Endothelial cell of umbilical vein (primary cell): ENCODE data around the gene ZNF423. TPM values are rescaled to one million over a fixed set of nuclear protein-coding genes. Genes with fewer than 3 reads are reported as not detected.

Source experiments
- BruUV-seq: library from RNA; stranded (reverse); fragments of 400-500 nt; replicated peaks from 2 replicates; lab custom pipeline; 2021; lab: Mats Ljungman, UMichigan
- CTCF ChIA-PET: fragments of 300-600, 350-600 bp; sonication (Branson Sonifier 250); formaldehyde crosslinking; loops from one replicate; lab custom pipeline; 2021; ENCODE audit warnings: antibody characterized with exemption, inconsistent platforms; lab: Charles Lee
- POLR2A ChIA-PET: fragments of 300-600, 350-600 bp; sonication (Branson Sonifier 250); formaldehyde crosslinking; loops from one replicate; lab custom pipeline; 2021; ENCODE audit warnings: antibody characterized with exemption, inconsistent platforms; lab: Charles Lee
- DNase-seq: peaks from one replicate; pipeline ENCODE4 v3.0.0-alpha.2; 2011; ENCODE audit warnings: low read depth, low spot score
- FAIRE-seq: peaks from 2 replicates; lab custom pipeline; 2011; peaks lifted over from hg19 to GRCh38; lab: Jason Lieb, UNC
- H2AFZ ChIP-seq: 2 replicates; pipeline ENCODE4 v1.6.0; 2012; ENCODE audit warnings: low read depth, low read length, control low read depth, inconsistent platforms
- H3K27ac ChIP-seq: 2 replicates; pipeline ENCODE4 v1.5.1; 2011; ENCODE audit warnings: low read depth, mild to moderate bottlenecking, control low read depth, low read length, moderate library complexity; ENCODE audit not compliant: insufficient read depth
- H3K27me3 ChIP-seq, 2 experiments: 2 replicates each; pipeline versions ENCODE4 v1.6.0 to v1.6.1; 2011; ENCODE audit warnings: low read length in 2 of 2, mixed read lengths in 1 of 2; ENCODE audit not compliant: control insufficient read depth in 2 of 2, insufficient read depth in 2 of 2
- H3K36me3 ChIP-seq, 2 experiments: 2 replicates in 1 of 2; 3 replicates in 1 of 2; pipeline ENCODE4 v1.5.1; 2011; ENCODE audit warnings: low read length in 2 of 2, mild to moderate bottlenecking in 1 of 2, moderate library complexity in 1 of 2; ENCODE audit not compliant: control insufficient read depth in 2 of 2, insufficient read depth in 2 of 2; ENCODE audit errors: extremely low read depth in 1 of 2
- H3K4me1 ChIP-seq: 3 replicates; pipeline ENCODE4 v1.5.1; 2011; ENCODE audit warnings: mild to moderate bottlenecking, low read length; ENCODE audit not compliant: control insufficient read depth, insufficient read depth; ENCODE audit errors: extremely low read depth
- H3K4me2 ChIP-seq: 2 replicates; pipeline ENCODE4 v1.6.1; 2011; ENCODE audit warnings: low read length, control low read depth, mixed read lengths; ENCODE audit not compliant: insufficient read depth
- H3K4me3 ChIP-seq, 3 experiments: fragments of 200-600 bp in 1 of 3; sonication (generic), shearing (Covaris generic) in 1 of 3; replicated peaks in 1 of 3; 2 replicates each; pipeline ENCODE4 v1.5.1; 2011 to 2016; ENCODE audit warnings: control low read depth in 3 of 3, low read length in 3 of 3, mild to moderate bottlenecking in 2 of 3, inconsistent platforms in 1 of 3, low read depth in 1 of 3, moderate library complexity in 1 of 3; ENCODE audit not compliant: insufficient read depth in 1 of 3
- H3K79me2 ChIP-seq: 2 replicates; pipeline ENCODE4 v1.6.0; 2012; ENCODE audit warnings: low read length, inconsistent platforms; ENCODE audit not compliant: control insufficient read depth, insufficient read depth
- H3K9ac ChIP-seq: replicated peaks from 2 replicates; pipeline ENCODE3; 2011; ENCODE audit warnings: low read length, control low read depth; ENCODE audit not compliant: insufficient read depth; ENCODE audit errors: extremely low read depth
- H3K9me1 ChIP-seq: replicated peaks from 3 replicates; pipeline ENCODE4 v1.6.0; 2011; ENCODE audit warnings: mild to moderate bottlenecking, low read length; ENCODE audit not compliant: control insufficient read depth, insufficient read depth; ENCODE audit errors: extremely low read depth
- H3K9me3 ChIP-seq: replicated peaks from 2 replicates; pipeline ENCODE4 v1.5.1; 2012; ENCODE audit warnings: low read length, inconsistent platforms; ENCODE audit not compliant: control insufficient read depth, insufficient read depth
- H4K20me1 ChIP-seq: replicated peaks from 2 replicates; pipeline ENCODE3; 2011; ENCODE audit warnings: mild to moderate bottlenecking, low read length; ENCODE audit not compliant: control insufficient read depth, insufficient read depth; ENCODE audit errors: extremely low read depth
- CTCF ChIP-seq, 2 donors: IDR thresholded peaks; 1 replicate in 1 of 2; 2 replicates in 1 of 2; pipeline ENCODE4 v1.5.1; 2011; ENCODE audit warnings: low read length in 2 of 2, mild to moderate bottlenecking in 2 of 2, moderate library complexity in 2 of 2, control low read depth in 1 of 2, inconsistent platforms in 1 of 2, low read depth in 1 of 2; ENCODE audit not compliant: insufficient read depth in 1 of 2; ENCODE audit errors: extremely low read depth in 1 of 2
- EZH2 ChIP-seq: IDR thresholded peaks from 2 replicates; pipeline ENCODE4 v1.6.1; 2012; ENCODE audit warnings: borderline replicate concordance, low read depth, mild to moderate bottlenecking, moderate library complexity, low read length, inconsistent platforms; ENCODE audit not compliant: severe bottlenecking
- FOS ChIP-seq: IDR thresholded peaks from 2 replicates; pipeline ENCODE4 v1.6.1; 2011; ENCODE audit warnings: mild to moderate bottlenecking, low read length, moderate library complexity, borderline replicate concordance; ENCODE audit not compliant: insufficient read depth
- GATA2 ChIP-seq: IDR thresholded peaks from 2 replicates; pipeline ENCODE4 v1.7.0; 2011; ENCODE audit warnings: low read depth, mild to moderate bottlenecking, moderate library complexity, mixed read lengths, low read length; ENCODE audit not compliant: insufficient read length, insufficient read depth
- JUN ChIP-seq: IDR thresholded peaks from 2 replicates; pipeline ENCODE4 v1.6.1; 2011; ENCODE audit warnings: borderline replicate concordance, low read depth; ENCODE audit not compliant: insufficient read length, insufficient read depth
- MAX ChIP-seq: IDR thresholded peaks from 2 replicates; pipeline ENCODE4 v1.6.1; 2011; ENCODE audit not compliant: insufficient read depth, insufficient read length
- MYC ChIP-seq: IDR thresholded peaks from one replicate; pipeline ENCODE4 v1.6.1; 2011; ENCODE audit warnings: mild to moderate bottlenecking, low read depth, low read length
- POLR2A ChIP-seq: IDR thresholded peaks from 2 replicates; pipeline ENCODE4 v1.6.1; 2012; ENCODE audit warnings: low read depth, mild to moderate bottlenecking, control low read depth, low read length
- POLR2AphosphoS5 ChIP-seq: IDR thresholded peaks from 2 replicates; pipeline ENCODE4 v1.6.1; 2012; ENCODE audit warnings: low read depth, mild to moderate bottlenecking, control low read depth, low read length, moderate library complexity; ENCODE audit not compliant: insufficient read depth
- dilution Hi-C: fragments of 300-500 bp; cut with MboI; formaldehyde crosslinking; loops from one replicate; pipeline ENCODE4 v1.15.0; 2019; ENCODE audit warnings: low sequenced_read_pairs; ENCODE audit not compliant: extremely low pct_ligation_motif_present
- intact Hi-C: fragments of 100-400 bp; cut with micrococcal nuclease; formaldehyde crosslinking; loops from one replicate; pipeline ENCODE4 v1.10.0; 2022
- polyA plus RNA-seq, 4 experiments: library from polyadenylated mRNA; depleted of rRNA in 3 of 4; stranded (reverse) in 3 of 4; unstranded in 1 of 4; fragments of >200 nt; gene quantifications; 2 replicates each; pipeline versions ENCODE4 v1.2.1 to v1.2.3, GENCODE V29; 2011 to 2012; ENCODE audit warnings: missing spikeins in 1 of 4
- total RNA-seq: library from RNA; stranded (reverse); gene quantifications from 2 replicates; pipeline ENCODE4 v1.2.3, GENCODE V29; 2021

ZNF423 gene
- total and polyA plus RNA-seq, 2 donors (not counting 3 experiments of a cell fraction or from before 2014, with no cell fraction given): 2.2 to 8.1 TPM

GRCh38 chr16:49760815-49761214 lies 95.1 kb downstream of the ZNF423 start:
- no peak overlapping the region for H2AFZ ChIP-seq
- CTCF ChIA-PET: no interaction called here
- TF ChIP-seq JUN: no peak
- no peak for TF ChIP-seq GATA2
- no peak for TF ChIP-seq EZH2
- no peak for TF ChIP-seq POLR2AphosphoS5
- TF ChIP-seq MAX: no peak
- TF ChIP-seq POLR2A: no peak
- no peak for TF ChIP-seq MYC
- TF ChIP-seq FOS: no peak
- no peak for TF ChIP-seq CTCF (IDR thresholded peaks at IDR 0.05; ENCODE audit: extremely low read depth in 1 of 2, insufficient read depth in 1 of 2, low read depth in 1 of 2, low read length in 2 of 2)
- intact Hi-C loops (no loop called here), dilution Hi-C loops (no loop called here)
- H3K9me1 ChIP-seq: no peaks in the 10 kb centered on the region
- no peak overlapping the region for H3K4me2 ChIP-seq
- no peak overlapping the region for H3K27ac ChIP-seq
- no peaks in the 10 kb centered on the region for H3K4me1 ChIP-seq
- no peaks in the 10 kb centered on the region for H3K79me2 ChIP-seq
- no peaks in the 10 kb centered on the region for H3K9me3 ChIP-seq
- H3K9ac ChIP-seq: no peak overlapping the region
- H3K36me3 ChIP-seq: no peaks in the 10 kb centered on the region
- DNase-seq (no peak), FAIRE-seq (no peak)
- H3K4me3 ChIP-seq: no peak overlapping the region
- no peaks in the 10 kb centered on the region for H3K27me3 ChIP-seq
- POLR2A ChIA-PET: no interaction called here
- H4K20me1 ChIP-seq: no peaks in the 10 kb centered on the region
- BruUV-seq: no TSS peak
